Naive B cell (primary cell): ENCODE measurements around the gene VWA3B. TPM values are rescaled to one million over a fixed set of nuclear protein-coding genes. Genes with fewer than 3 reads are reported as not detected.

Source experiments
- ATAC-seq, 2 donors: fragments of 150-1000 bp; cut with Tn5 transposase; 2 replicates each; pipeline ENCODE4 v1.10.0; 2021; ENCODE audit warnings: low read depth in 2 of 2, mild to moderate bottlenecking in 2 of 2, moderate library complexity in 2 of 2
- DNase-seq: peaks from one replicate; pipeline ENCODE4 v3.0.0; 2022
- H3K27ac Mint-ChIP-seq, 6 donors: one replicate each; pipeline ENCODE4 v1.8.0; 2020 to 2022; ENCODE audit warnings: mild to moderate bottlenecking in 6 of 6, mixed read lengths in 6 of 6, moderate library complexity in 5 of 6, inconsistent platforms in 2 of 6
- H3K27me3 Mint-ChIP-seq, 3 donors: one replicate each; pipeline ENCODE4 v1.8.0; 2021 to 2022; ENCODE audit warnings: mixed read lengths in 3 of 3, mild to moderate bottlenecking in 1 of 3
- H3K36me3 Mint-ChIP-seq, 2 donors: one replicate each; pipeline ENCODE4 v1.8.0; 2020 to 2022; ENCODE audit warnings: mixed read lengths in 2 of 2, inconsistent platforms in 1 of 2, mild to moderate bottlenecking in 1 of 2
- H3K4me1 Mint-ChIP-seq, 3 donors: one replicate each; pipeline ENCODE4 v1.8.0; 2020 to 2022; ENCODE audit warnings: mixed read lengths in 3 of 3, inconsistent platforms in 1 of 3, mild to moderate bottlenecking in 1 of 3, moderate library complexity in 1 of 3
- H3K4me3 Mint-ChIP-seq, 8 donors: one replicate each; pipeline ENCODE4 v1.8.0; 2020 to 2022; ENCODE audit warnings: mild to moderate bottlenecking in 8 of 8, mixed read lengths in 8 of 8, moderate library complexity in 8 of 8, inconsistent platforms in 2 of 8
- H3K9me3 Mint-ChIP-seq, 7 donors: one replicate each; pipeline ENCODE4 v1.8.0; 2020 to 2022; ENCODE audit warnings: mixed read lengths in 7 of 7, mild to moderate bottlenecking in 5 of 7, inconsistent platforms in 2 of 7, moderate library complexity in 1 of 7
- polyA plus RNA-seq, 6 donors: library from polyadenylated mRNA; unstranded; fragments of 300-500 nt; fragmentation: Illumina TruSeq; gene quantifications; one replicate each; pipeline ENCODE4 v1.2.3, GENCODE V29; 2021; ENCODE audit warnings: low read depth in 6 of 6

Gene VWA3B
- polyA plus RNA-seq, 6 donors from 2014 or later: not detected

GRCh38 chr2:98063291-98063854 lies 23.6 kb upstream of the VWA3B start:
- no peaks in the 10 kb centered on the region for H3K36me3 Mint-ChIP-seq
- H3K27me3 Mint-ChIP-seq: peaks cover 0 to 18% (median 18%) of the 10 kb centered on the region in 3 donors
- no peak overlapping the region for H3K27ac Mint-ChIP-seq
- H3K9me3 Mint-ChIP-seq: peaks cover 0 to 5% (median 0%) of the 10 kb centered on the region in 7 donors
- DNase-seq (no peak), ATAC-seq (no peak)
- H3K4me1 Mint-ChIP-seq: no peaks in the 10 kb centered on the region
- H3K4me3 Mint-ChIP-seq: no peak overlapping the region

- H3K4me3 Mint-ChIP-seq: no peak overlapping the region
- DNase-seq (no peak), ATAC-seq (no peak)
- H3K27me3 Mint-ChIP-seq: peaks cover 0 to 18% (median 18%) of the 10 kb centered on the region in 3 donors
- H3K9me3 Mint-ChIP-seq: peaks cover 0 to 5% (median 0%) of the 10 kb centered on the region in 7 donors
- H3K27ac Mint-ChIP-seq: no peak overlapping the region
- no peaks in the 10 kb centered on the region for H3K4me1 Mint-ChIP-seq
- H3K36me3 Mint-ChIP-seq: no peaks in the 10 kb centered on the region
Measured at GRCh38 chr2:98065808-98066207, 21.2 kb upstream of the VWA3B start.

- ATAC-seq (no peak), DNase-seq (no peak)
- Mint-ChIP-seq H3K27ac (no peak overlapping the region), H3K36me3 (no peaks in the 10 kb centered on the region), H3K4me3 (no peak overlapping the region), H3K27me3 (peaks cover 0 to 18% (median 18%) of the 10 kb centered on the region in 3 donors), H3K4me1 (no peaks in the 10 kb centered on the region), H3K9me3 (peaks cover 0 to 2% (median 0%) of the 10 kb centered on the region in 7 donors)
Measured at GRCh38 chr2:98067160-98067559, 19.8 kb upstream of the VWA3B start.

- no peak for DNase-seq
- Mint-ChIP-seq H3K9me3 (no peaks in the 10 kb centered on the region), H3K27me3 (peaks cover 0 to 16% (median 9%) of the 10 kb centered on the region in 3 donors), H3K4me1 (no peaks in the 10 kb centered on the region), H3K4me3 (no peak overlapping the region), H3K27ac (no peak overlapping the region), H3K36me3 (no peaks in the 10 kb centered on the region)
- no peak for ATAC-seq
Measured at GRCh38 chr2:98070081-98070480, 16.9 kb upstream of the VWA3B start.

- no peak for DNase-seq
- H3K27me3 Mint-ChIP-seq: no peaks in the 10 kb centered on the region
- peaks cover 0 to 4% (median 0%) of the 10 kb centered on the region in 7 donors for H3K9me3 Mint-ChIP-seq
Measured at GRCh38 chr2:98072442-98072841, 14.5 kb upstream of the VWA3B start.

GRCh38 chr2:98078701-98079100 lies 8.3 kb upstream of the VWA3B start:
- H3K4me1 Mint-ChIP-seq: peaks cover 15 to 27% (median 20%) of the 10 kb centered on the region in 3 donors
- H3K27ac Mint-ChIP-seq: no peak overlapping the region
- ATAC-seq (no peak), DNase-seq (no peak)
- H3K9me3 Mint-ChIP-seq: peaks cover 0 to 7% (median 0%) of the 10 kb centered on the region in 7 donors
- no peak overlapping the region for H3K4me3 Mint-ChIP-seq
- H3K27me3 Mint-ChIP-seq: peaks cover 0 to 6% (median 5%) of the 10 kb centered on the region in 3 donors
- H3K36me3 Mint-ChIP-seq: peaks cover 0 to 7% of the 10 kb centered on the region in 2 donors

More at GRCh38 chr2:98072442-98072841, 14.5 kb upstream of the VWA3B start:
- no peaks in the 10 kb centered on the region for H3K4me1 Mint-ChIP-seq
- no peak for ATAC-seq
- H3K4me3 Mint-ChIP-seq: no peak overlapping the region
- H3K27ac Mint-ChIP-seq: no peak overlapping the region
- H3K36me3 Mint-ChIP-seq: no peaks in the 10 kb centered on the region

GRCh38 chr2:98084151-98084868 lies 2.7 kb upstream of the VWA3B start:
- H3K36me3 Mint-ChIP-seq: no peaks in the 10 kb centered on the region

GRCh38 chr2:98084869-98085238 lies 2.1 kb upstream of the VWA3B start:
- Mint-ChIP-seq H3K36me3 (no peaks in the 10 kb centered on the region), H3K4me1 (peaks cover 42 to 63% (median 59%) of the 10 kb centered on the region in 3 donors), H3K27ac (peak overlapping the region in 2 of 6 donors; percentile 13 to 63), H3K27me3 (peaks cover 0 to 12% (median 5%) of the 10 kb centered on the region in 3 donors), H3K4me3 (peak overlapping the region in 1 of 8 donors; percentile 46), H3K9me3 (no peaks in the 10 kb centered on the region)
- DNase-seq (no peak), ATAC-seq (no peak)

More at GRCh38 chr2:98084151-98084868, 2.7 kb upstream of the VWA3B start:
- Mint-ChIP-seq H3K27me3 (peaks cover under 1 to 12% (median 5%) of the 10 kb centered on the region in 3 donors), H3K4me1 (peaks cover 42 to 63% (median 58%) of the 10 kb centered on the region in 3 donors), H3K9me3 (no peaks in the 10 kb centered on the region), H3K4me3 (peak overlapping the region in 1 of 8 donors; percentile 46), H3K27ac (no peak overlapping the region)
- no peak for DNase-seq
- ATAC-seq: no peak

GRCh38 chr2:98085649-98086048 lies 1.3 kb upstream of the VWA3B start:
- H3K9me3 Mint-ChIP-seq: no peaks in the 10 kb centered on the region
- DNase-seq: no peak
- peaks cover 0 to 12% (median 5%) of the 10 kb centered on the region in 3 donors for H3K27me3 Mint-ChIP-seq
- H3K4me3 Mint-ChIP-seq: peak overlapping the region in 7 of 8 donors; percentile 0 to 77 (median 46)
- ATAC-seq: no peak
- H3K36me3 Mint-ChIP-seq: no peaks in the 10 kb centered on the region
- peak overlapping the region in 3 of 6 donors; percentile 81 to 86 (median 82) for H3K27ac Mint-ChIP-seq
- H3K4me1 Mint-ChIP-seq: peaks cover 46 to 64% (median 59%) of the 10 kb centered on the region in 3 donors

GRCh38 chr2:98087447-98088020 lies 567 bp downstream of the VWA3B start:
- Mint-ChIP-seq H3K4me3 (peak overlapping the region; percentile 69 to 91 (median 84)), H3K27me3 (peaks cover 0 to 12% (median 5%) of the 10 kb centered on the region in 3 donors), H3K4me1 (peaks cover 41 to 58% (median 46%) of the 10 kb centered on the region in 3 donors), H3K36me3 (no peaks in the 10 kb centered on the region), H3K27ac (peak overlapping the region; percentile 30 to 97 (median 89)), H3K9me3 (no peaks in the 10 kb centered on the region)
- DNase-seq (no peak), ATAC-seq (peak; percentile 10 to 16)

GRCh38 chr2:98088261-98088660 lies 1.3 kb downstream of the VWA3B start:
- peak; percentile 46 for DNase-seq
- Mint-ChIP-seq H3K27me3 (peaks cover 0 to 12% (median under 1%) of the 10 kb centered on the region in 3 donors), H3K4me3 (peak overlapping the region in 6 of 8 donors; percentile 14 to 89 (median 62)), H3K9me3 (no peaks in the 10 kb centered on the region), H3K4me1 (peaks cover 37 to 51% (median 40%) of the 10 kb centered on the region in 3 donors), H3K27ac (peak overlapping the region; percentile 57 to 96 (median 82)), H3K36me3 (no peaks in the 10 kb centered on the region)
- ATAC-seq: peak; percentile 36

- no peak for DNase-seq
- Mint-ChIP-seq H3K4me3 (no peak overlapping the region), H3K27me3 (peaks cover 0 to 7% (median 0%) of the 10 kb centered on the region in 3 donors), H3K27ac (no peak overlapping the region), H3K9me3 (peaks cover 0 to 6% (median 0%) of the 10 kb centered on the region in 7 donors), H3K36me3 (no peaks in the 10 kb centered on the region), H3K4me1 (peaks cover 34 to 48% (median 37%) of the 10 kb centered on the region in 3 donors)
- ATAC-seq: no peak
Measured at GRCh38 chr2:98089941-98090340, 3.0 kb downstream of the VWA3B start.

- Mint-ChIP-seq H3K4me3 (no peak overlapping the region), H3K36me3 (no peaks in the 10 kb centered on the region), H3K4me1 (peaks cover 29 to 43% (median 33%) of the 10 kb centered on the region in 3 donors), H3K9me3 (peaks cover 0 to 15% (median 4%) of the 10 kb centered on the region in 7 donors), H3K27me3 (no peaks in the 10 kb centered on the region), H3K27ac (no peak overlapping the region)
- ATAC-seq (no peak), DNase-seq (no peak)
Measured at GRCh38 chr2:98090951-98091350, 4.0 kb downstream of the VWA3B start.
